ENCODE data around the gene UPF2. TPM values are rescaled to one million over a fixed set of nuclear protein-coding genes. Genes with fewer than 3 reads are reported as not detected.
"Not testable (repeated sequence)": the region's sequence is repeated elsewhere in the genome, so short reads cannot be mapped to it uniquely, and the experiment has no call there.

Gene UPF2
- total RNA-seq, 4 donors from 2014 or later = 12.9 to 22.3 (median 17.8) TPM

DNA sequence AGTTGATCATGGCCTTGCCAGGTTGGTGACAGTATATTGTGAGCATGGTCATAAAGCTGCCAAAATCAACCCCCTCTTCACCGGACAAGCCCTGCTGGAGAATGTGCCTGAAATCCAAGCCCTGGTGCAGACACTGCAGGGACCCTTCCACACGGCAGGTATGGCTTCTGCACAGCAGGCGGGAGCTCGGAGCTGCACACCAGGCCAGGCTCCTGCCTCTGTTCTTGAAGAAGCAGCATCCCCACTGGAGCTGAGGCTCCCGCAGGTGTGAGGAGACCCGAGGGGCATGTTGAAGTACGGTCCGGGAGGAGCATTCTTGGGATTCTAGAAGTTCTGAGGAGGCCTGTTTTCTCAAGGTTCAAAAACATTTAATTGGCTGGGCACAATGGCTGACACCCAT, 38.9 kb upstream of the UPF2 start:
- TF ChIP-seq, protein P1, sequence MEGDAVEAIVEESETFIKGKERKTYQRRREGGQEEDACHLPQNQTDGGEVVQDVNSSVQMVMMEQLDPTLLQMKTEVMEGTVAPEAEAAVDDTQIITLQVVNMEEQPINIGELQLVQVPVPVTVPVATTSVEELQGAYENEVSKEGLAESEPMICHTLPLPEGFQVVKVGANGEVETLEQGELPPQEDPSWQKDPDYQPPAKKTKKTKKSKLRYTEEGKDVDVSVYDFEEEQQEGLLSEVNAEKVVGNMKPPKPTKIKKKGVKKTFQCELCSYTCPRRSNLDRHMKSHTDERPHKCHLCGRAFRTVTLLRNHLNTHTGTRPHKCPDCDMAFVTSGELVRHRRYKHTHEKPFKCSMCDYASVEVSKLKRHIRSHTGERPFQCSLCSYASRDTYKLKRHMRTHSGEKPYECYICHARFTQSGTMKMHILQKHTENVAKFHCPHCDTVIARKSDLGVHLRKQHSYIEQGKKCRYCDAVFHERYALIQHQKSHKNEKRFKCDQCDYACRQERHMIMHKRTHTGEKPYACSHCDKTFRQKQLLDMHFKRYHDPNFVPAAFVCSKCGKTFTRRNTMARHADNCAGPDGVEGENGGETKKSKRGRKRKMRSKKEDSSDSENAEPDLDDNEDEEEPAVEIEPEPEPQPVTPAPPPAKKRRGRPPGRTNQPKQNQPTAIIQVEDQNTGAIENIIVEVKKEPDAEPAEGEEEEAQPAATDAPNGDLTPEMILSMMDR (IDR thresholded peaks at IDR 0.05) = no peak
- TF ChIP-seq POLR2A (IDR thresholded peaks at IDR 0.05) = no peak
- 90 to 100% methylated on average over 4 to 6 of the region's 8 CpGs for WGBS, 2 donors
- H3K9me3 ChIP-seq = no peaks in the 10 kb centered on the region
- no peaks in the 10 kb centered on the region for H3K27me3 ChIP-seq
- H3K27ac ChIP-seq = no peak overlapping the region
- no peak overlapping the region for H3K4me3 ChIP-seq
- intact Hi-C loops (cut with DNase I) = no loop called here
- no peaks in the 10 kb centered on the region for H3K4me1 ChIP-seq
- peaks cover 0 to 60% (median 3%) of the 10 kb centered on the region in 3 donors for H3K36me3 ChIP-seq
- DNase-seq = no peak

DNA sequence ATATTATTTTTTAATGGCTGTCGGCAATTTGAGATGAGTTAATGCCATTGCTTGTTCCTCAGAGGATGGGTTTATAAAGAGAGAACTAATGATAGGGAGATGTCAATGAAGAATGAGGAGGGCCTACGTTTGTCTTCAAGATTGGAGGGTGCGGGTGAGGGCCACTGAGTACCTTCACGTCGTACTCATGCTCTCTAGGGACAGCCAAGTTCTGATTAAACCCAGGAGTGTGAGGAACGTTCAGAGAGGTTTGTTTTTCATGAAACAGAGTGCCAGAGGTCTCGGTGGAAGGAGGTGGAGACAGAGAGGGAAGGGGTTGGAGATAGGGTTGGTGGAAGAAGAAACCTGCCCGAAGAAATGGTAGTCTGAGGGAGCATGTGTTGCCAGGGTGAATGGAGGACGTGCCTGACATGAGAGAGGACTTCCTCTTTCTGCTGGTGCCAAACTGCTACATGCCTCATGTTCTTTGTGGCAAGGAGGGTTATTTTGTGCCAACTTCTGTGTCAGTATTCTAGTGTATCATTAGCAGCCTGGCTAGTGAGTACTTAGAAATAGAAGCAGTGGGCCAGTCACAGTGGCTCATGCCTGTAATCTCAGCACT, 35.1 kb upstream of the UPF2 start:
- no peak overlapping the region for H3K4me3 ChIP-seq
- H3K36me3 ChIP-seq = peaks cover 0 to 26% (median 0%) of the 10 kb centered on the region in 3 donors
- WGBS, 2 donors = 63 to 73% methylated on average over 9 of the region's 9 CpGs
- no peaks in the 10 kb centered on the region for H3K4me1 ChIP-seq
- TF ChIP-seq POLR2A (IDR thresholded peaks at IDR 0.05) = no peak
- H3K9me3 ChIP-seq = no peaks in the 10 kb centered on the region
- H3K27me3 ChIP-seq = no peaks in the 10 kb centered on the region
- no peak overlapping the region for H3K27ac ChIP-seq
- intact Hi-C loops (cut with DNase I) = loop anchor here (10.0 kb wide), 1 partner anchor 47 kb away; the partner anchor contains the start of gene SEC61A2
- no peak for DNase-seq

DNA sequence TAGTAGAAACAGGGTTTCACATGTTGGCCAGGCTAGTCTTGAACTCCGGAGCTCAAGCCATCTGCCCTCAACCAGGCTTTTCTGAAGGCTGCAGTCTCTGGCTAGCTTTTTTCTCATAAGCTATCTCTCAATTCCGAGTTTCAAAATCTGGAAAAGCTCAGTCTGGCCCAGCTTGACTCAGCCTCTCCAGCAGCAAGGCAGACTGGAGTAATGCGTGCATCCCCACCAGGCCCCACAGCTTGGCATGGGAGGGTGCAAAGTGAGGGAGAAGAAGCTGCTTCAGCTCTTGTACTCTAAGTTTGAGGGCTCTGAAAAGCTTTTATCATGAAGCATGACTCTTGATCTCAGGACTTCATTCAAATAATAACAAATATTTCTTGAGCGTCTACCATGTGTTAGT, 30.9 kb upstream of the UPF2 start:
- Histone ChIP-seq H3K27me3 (no peaks in the 10 kb centered on the region), H3K9me3 (no peaks in the 10 kb centered on the region), H3K27ac (no peak overlapping the region), H3K4me1 (peaks cover 4 to 24% (median 6%) of the 10 kb centered on the region in 3 donors), H3K36me3 (peaks cover 0 to 12% (median 0%) of the 10 kb centered on the region in 3 donors), H3K4me3 (no peak overlapping the region)
- DNase-seq = no peak
- TF ChIP-seq, protein P1 (IDR thresholded peaks at IDR 0.05) = no peak
- no peak for TF ChIP-seq POLR2A (IDR thresholded peaks at IDR 0.05)
- intact Hi-C loops (cut with DNase I) = loop anchor here (10.0 kb wide), 1 partner anchor 51 kb away; the partner anchor contains the start of gene SEC61A2
- WGBS, 2 donors = 63 to 89% methylated on average over 4 of the region's 4 CpGs

DNA sequence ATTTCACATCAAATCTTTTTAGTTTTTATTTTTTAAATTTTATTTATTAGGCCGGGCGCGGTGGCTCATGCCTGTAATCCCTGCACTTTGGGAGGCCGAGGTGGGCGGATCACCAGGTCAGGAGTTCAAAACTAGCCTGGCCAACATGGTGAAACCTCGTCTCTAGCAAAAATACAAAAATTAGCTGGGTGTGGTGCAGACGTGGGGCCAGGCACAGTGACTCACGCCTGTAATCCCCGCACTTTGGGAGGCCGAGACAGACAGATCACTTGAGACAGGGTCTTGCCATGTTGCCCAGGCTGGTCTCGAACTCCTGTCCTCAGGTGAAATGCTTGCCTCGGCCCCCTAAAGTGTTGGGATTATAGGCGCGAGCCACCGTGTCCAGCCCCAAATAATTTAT, 28.8 kb upstream of the UPF2 start:
- H3K4me3 ChIP-seq, H3K27ac ChIP-seq, H3K9me3 ChIP-seq, H3K36me3 ChIP-seq, DNase-seq, H3K27me3 ChIP-seq: not testable (repeated sequence)
- H3K4me1 ChIP-seq = peaks cover 4 to 29% (median 6%) of the 10 kb centered on the region in 3 donors
- intact Hi-C loops (cut with DNase I) = loop anchor here (10.0 kb wide), 1 partner anchor 53 kb away; the partner anchor contains the start of gene SEC61A2
- 86 to 89% methylated on average over 15 of the region's 15 CpGs for WGBS, 2 donors

DNA sequence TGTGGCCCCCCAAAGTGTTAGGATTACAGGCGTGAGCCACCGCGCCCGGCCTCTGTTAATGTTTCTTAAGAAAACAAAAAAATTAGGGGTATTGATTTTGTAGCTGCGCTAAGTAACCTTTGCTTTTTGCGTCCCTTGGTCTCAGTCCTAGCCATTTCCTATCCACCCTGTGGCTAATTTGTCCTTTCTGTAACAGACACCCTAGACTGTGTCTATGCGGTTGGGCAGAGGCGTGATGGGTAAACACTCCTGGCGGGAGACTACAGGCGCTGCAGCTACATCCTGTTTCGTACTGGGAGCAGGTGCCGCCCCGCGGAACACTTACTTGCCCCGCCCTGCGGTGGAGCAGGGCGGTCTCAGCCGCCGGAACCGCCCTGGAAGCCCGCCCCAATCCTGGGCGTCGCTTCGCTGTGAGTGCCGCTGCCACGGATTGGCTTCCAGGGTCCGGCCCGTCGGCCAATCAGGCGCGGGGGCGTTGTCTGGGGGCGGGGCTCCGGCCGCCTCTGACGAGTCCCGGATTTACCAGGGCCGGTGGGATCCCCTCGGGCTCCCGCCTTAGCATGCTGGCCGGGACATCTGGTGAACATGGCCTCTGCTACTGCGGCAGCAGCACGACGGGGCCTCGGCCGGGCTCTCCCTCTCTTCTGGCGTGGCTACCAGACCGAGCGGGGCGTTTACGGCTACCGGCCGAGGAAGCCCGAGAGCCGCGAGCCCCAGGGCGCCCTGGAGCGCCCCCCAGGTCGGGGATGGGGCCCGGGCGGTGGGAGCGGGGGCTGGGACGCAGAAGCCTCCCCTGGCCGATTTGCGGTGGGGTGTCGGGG, 26.1 kb upstream of the UPF2 start, which contains the start of gene DHTKD1:
TSS of gene DHTKD1 (plus strand) at position 506 of the 821 bp plus-strand sequence. CDS start at position 586, 80 bp downstream.
- peak within 1 kb of the TSS; percentile 71 to 100 (median 86) for H3K4me3 ChIP-seq
- whole genome bisulfite sequencing, 2 donors = 7 to 9% methylated on average over 10 to 16 of the region's 66 CpGs
- no peaks in the 10 kb centered on the region for H3K9me3 ChIP-seq
- H3K4me1 ChIP-seq = peaks cover 4 to 29% (median 6%) of the 10 kb centered on the region in 3 donors
- no peaks in the 10 kb centered on the region for H3K36me3 ChIP-seq
- DNase-seq = peak; percentile 81
- H3K27ac ChIP-seq = peak within 1 kb of the TSS; percentile 86 to 94 (median 92)
- H3K27me3 ChIP-seq = no peaks in the 10 kb centered on the region
- TF ChIP-seq, protein P1 (IDR thresholded peaks at IDR 0.05) = peak in 5 of 6 experiments; percentile 35 to 71 (median 69)
- TF ChIP-seq POLR2A (IDR thresholded peaks at IDR 0.05) = peak in 3 of 4 donors; percentile 33 to 86 (median 85)
- intact Hi-C loops (cut with DNase I) = no loop called here

DNA sequence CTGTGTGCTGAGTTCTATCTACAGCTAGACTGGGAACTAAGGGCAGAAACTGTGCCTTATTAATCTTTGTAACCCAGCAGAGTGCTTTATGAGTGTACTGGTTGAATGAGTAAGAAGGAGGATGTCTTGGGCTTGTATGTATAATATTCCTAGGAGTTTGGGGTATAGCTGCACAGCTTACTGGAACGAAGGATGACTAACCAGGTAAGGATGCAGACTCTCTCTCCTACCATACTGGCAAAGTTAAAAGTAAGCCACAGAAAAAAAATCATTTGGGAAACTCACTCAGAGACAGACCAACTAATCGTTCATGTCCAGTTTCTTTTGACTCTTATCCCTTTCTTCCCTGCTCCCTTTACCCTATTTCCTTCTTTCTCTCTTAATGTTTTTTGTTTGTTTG, 24.7 kb upstream of the UPF2 start:
- H3K9me3 ChIP-seq = no peaks in the 10 kb centered on the region
- H3K4me1 ChIP-seq = peaks cover 4 to 39% (median 6%) of the 10 kb centered on the region in 3 donors
- no peak overlapping the region for H3K27ac ChIP-seq
- no peaks in the 10 kb centered on the region for H3K36me3 ChIP-seq
- H3K4me3 ChIP-seq = no peak overlapping the region
- no peaks in the 10 kb centered on the region for H3K27me3 ChIP-seq
- TF ChIP-seq, protein P1 (IDR thresholded peaks at IDR 0.05) = no peak
- no peak for TF ChIP-seq POLR2A (IDR thresholded peaks at IDR 0.05)
- 51 to 75% methylated on average over 2 of the region's 2 CpGs for WGBS, 2 donors
- DNase-seq = no peak
- intact Hi-C loops (cut with DNase I) = no loop called here
